PC-3 (cell line): ENCODE data around the gene RTF1. TPM values are rescaled to one million over a fixed set of nuclear protein-coding genes. Genes with fewer than 3 reads are reported as not detected.
A peak's percentile ranks its signal among the peaks of the same experiment; 100 is the strongest.

ENCODE experiments used
- ATAC-seq: fragments of 200-7000 bp; cut with Tn5 transposase; 2 replicates; pipeline ENCODE4 v1.9.1; 2020; ENCODE audit warnings: mild to moderate bottlenecking, moderate library complexity
- BruUV-seq: library from RNA; stranded (reverse); fragments of 400-500 nt; replicated peaks from 2 replicates; lab custom pipeline; 2021; lab: Mats Ljungman, UMichigan
- CTCF ChIA-PET: fragments of 300-600 bp; sonication (Branson Sonifier 250); formaldehyde crosslinking; loops from one replicate; lab custom pipeline; 2022; ENCODE audit warnings: antibody characterized with exemption; lab: Charles Lee
- POLR2A ChIA-PET: fragments of 300-600 bp; sonication (Branson Sonifier 250); formaldehyde crosslinking; loops from one replicate; lab custom pipeline; 2022; ENCODE audit warnings: antibody characterized with exemption; ENCODE audit not compliant: unreplicated experiment; lab: Charles Lee
- DNase-seq: peaks from one replicate; pipeline ENCODE4 v3.0.0-alpha.2; 2015
- H2AFZ ChIP-seq: fragments of 300-600 bp; sonication (generic); 2 replicates; pipeline ENCODE4 v1.6.0; 2016; ENCODE audit warnings: antibody characterized with exemption, low read length
- H3F3A ChIP-seq: fragments of 300-600 bp; sonication (generic); one replicate; pipeline ENCODE4 v1.6.0; 2017; ENCODE audit warnings: antibody characterized with exemption, low read length, control low read depth, mild to moderate bottlenecking; ENCODE audit not compliant: unreplicated experiment
- H3K27ac ChIP-seq: fragments of 300-600 bp; sonication (generic); 2 replicates; pipeline ENCODE4 v1.5.1; 2016; ENCODE audit warnings: mild to moderate bottlenecking, low read length
- H3K27me3 ChIP-seq: fragments of 300-600 bp; sonication (generic); 2 replicates; pipeline ENCODE4 v1.6.1; 2016; ENCODE audit warnings: low read length, mixed read lengths
- H3K36me3 ChIP-seq: fragments of 300-600 bp; sonication (generic); 2 replicates; pipeline ENCODE4 v1.6.1; 2016; ENCODE audit warnings: low read depth, mixed run types, low read length, mixed read lengths
- H3K4me1 ChIP-seq: fragments of 300-600 bp; sonication (generic); 2 replicates; pipeline ENCODE4 v1.5.1; 2016; ENCODE audit warnings: low read length; ENCODE audit not compliant: insufficient read depth
- H3K4me2 ChIP-seq: fragments of 300-600 bp; sonication (generic); 2 replicates; pipeline ENCODE4 v1.6.0; 2016; ENCODE audit warnings: low read length
- H3K4me3 ChIP-seq: fragments of 300-600 bp; sonication (generic); 2 replicates; pipeline ENCODE4 v1.5.1; 2016; ENCODE audit warnings: mild to moderate bottlenecking, low read length, mixed read lengths
- H3K79me2 ChIP-seq: fragments of 300-600 bp; sonication (generic); 2 replicates; pipeline ENCODE4 v1.6.1; 2017; ENCODE audit warnings: low read length, mixed read lengths
- H3K9ac ChIP-seq: fragments of 300-600 bp; sonication (generic); 2 replicates; pipeline ENCODE4 v1.6.0; 2016; ENCODE audit warnings: mild to moderate bottlenecking, low read length
- H3K9me2 ChIP-seq: fragments of 300-600 bp; sonication (generic); replicated peaks from 2 replicates; pipeline ENCODE4 v1.6.1; 2016; ENCODE audit warnings: mixed run types, low read length, mixed read lengths
- H3K9me3 ChIP-seq: fragments of 300-600 bp; sonication (generic); 2 replicates; pipeline ENCODE4 v1.6.1; 2016; ENCODE audit warnings: low read length, mixed read lengths
- H4K20me1 ChIP-seq: fragments of 300-600 bp; sonication (generic); 2 replicates; pipeline ENCODE4 v1.6.1; 2016; ENCODE audit warnings: low read length, mixed read lengths
- CTCF ChIP-seq: fragments of 300-600 bp; sonication (generic); conservative IDR thresholded peaks from 2 replicates; pipeline ENCODE4 v1.5.1; 2017; ENCODE audit warnings: antibody characterized with exemption, low read depth, mild to moderate bottlenecking, low read length
- EZH2 ChIP-seq: fragments of 300-600 bp; sonication (generic); IDR thresholded peaks from one replicate; pipeline ENCODE4 v1.6.1; 2017; ENCODE audit warnings: antibody characterized with exemption, mild to moderate bottlenecking, low read length; ENCODE audit not compliant: unreplicated experiment
- EZH2phosphoT487 ChIP-seq: fragments of 300-600 bp; sonication (generic); IDR thresholded peaks from 2 replicates; pipeline ENCODE4 v1.6.1; 2018; ENCODE audit warnings: mild to moderate bottlenecking, antibody characterized with exemption, low read length, borderline replicate concordance
- intact Hi-C: fragments of 100-400 bp; cut with micrococcal nuclease; formaldehyde crosslinking; loops from 2 replicates; pipeline ENCODE4 v1.9.0; 2023
- total RNA-seq: library from RNA; depleted of rRNA; stranded (reverse); fragments of >200 nt; gene quantifications from 2 replicates; pipeline ENCODE4 v1.2.3, GENCODE V29; 2014

RTF1 gene
- total RNA-seq, 1 experiment from 2014 or later: 20.2 TPM

GRCh38 chr15:41392659-41393058 lies 24.2 kb upstream of the RTF1 start:
- no peak overlapping the region for H3K9ac ChIP-seq
- H2AFZ ChIP-seq: no peak overlapping the region
- TF ChIP-seq EZH2 (no peak), CTCF (no peak), EZH2phosphoT487 (no peak)
- H3F3A ChIP-seq: no peaks in the 10 kb centered on the region
- no peak for DNase-seq
- no peaks in the 10 kb centered on the region for H3K9me2 ChIP-seq
- intact Hi-C loops: no loop called here
- H3K4me3 ChIP-seq: no peak overlapping the region
- H3K36me3 ChIP-seq: 0 out of 2 replicates have a peak, but pooled peaks cover 5% of the 10 kb centered on the region
- no peak overlapping the region for H3K4me2 ChIP-seq
- no peaks in the 10 kb centered on the region for H4K20me1 ChIP-seq
- no TSS peak for BruUV-seq
- peaks cover 6% of the 10 kb centered on the region; the same call in 1 of the 2 replicates for H3K4me1 ChIP-seq
- CTCF ChIA-PET: no interaction called here
- no peaks in the 10 kb centered on the region for H3K27me3 ChIP-seq
- POLR2A ChIA-PET: no interaction called here
- no peak for ATAC-seq
- H3K27ac ChIP-seq: no peak overlapping the region
- no peaks in the 10 kb centered on the region for H3K9me3 ChIP-seq
- no peaks in the 10 kb centered on the region for H3K79me2 ChIP-seq

GRCh38 chr15:41394924-41395323 lies 22.0 kb upstream of the RTF1 start:
- no TSS peak for BruUV-seq
- ATAC-seq: peak; percentile 64; the same call in 1 of the 2 replicates
- Histone ChIP-seq H3K79me2 (no peaks in the 10 kb centered on the region), H3K4me1 (peaks cover 6% of the 10 kb centered on the region; the same call in 1 of the 2 replicates), H3K9me3 (no peaks in the 10 kb centered on the region), H4K20me1 (no peaks in the 10 kb centered on the region), H3K9ac (no peak overlapping the region), H3K27me3 (no peaks in the 10 kb centered on the region), H3K4me3 (no peak overlapping the region), H3F3A (no peaks in the 10 kb centered on the region), H3K27ac (no peak overlapping the region), H3K36me3 (no peaks in the 10 kb centered on the region), H2AFZ (no peak overlapping the region), H3K4me2 (no peak overlapping the region), H3K9me2 (no peaks in the 10 kb centered on the region)
- ChIA-PET CTCF (no interaction called here), POLR2A (no interaction called here)
- intact Hi-C loops: no loop called here
- DNase-seq: peak; percentile 12
- TF ChIP-seq EZH2phosphoT487: no peak
- no peak for TF ChIP-seq CTCF
- TF ChIP-seq EZH2: no peak

- Histone ChIP-seq H4K20me1 (no peaks in the 10 kb centered on the region), H3K79me2 (peaks cover 5% of the 10 kb centered on the region), H3K9ac (no peak overlapping the region), H3K27me3 (no peaks in the 10 kb centered on the region), H3F3A (no peaks in the 10 kb centered on the region), H3K4me1 (peaks cover 6% of the 10 kb centered on the region; the same call in 1 of the 2 replicates), H3K9me2 (no peaks in the 10 kb centered on the region), H3K27ac (no peak overlapping the region), H3K4me2 (no peak overlapping the region), H3K9me3 (no peaks in the 10 kb centered on the region), H3K4me3 (no peak overlapping the region), H2AFZ (no peak overlapping the region), H3K36me3 (no peaks in the 10 kb centered on the region)
- ATAC-seq (no peak), DNase-seq (no peak)
- POLR2A ChIA-PET: no interaction called here
- BruUV-seq: no TSS peak
- intact Hi-C loops: no loop called here
- CTCF ChIA-PET: no interaction called here
- TF ChIP-seq EZH2 (no peak), CTCF (no peak), EZH2phosphoT487 (no peak)
These were observed 20.8 kb upstream of the RTF1 start for GRCh38 chr15:41396111-41396510.
